IMR-90 (cell line): Measurements from ENCODE around the gene RBFA.

Experiments
- MXI1 ChIP-seq: IDR thresholded peaks from 2 replicates; pipeline ENCODE4 v1.6.1; 2012; ENCODE audit warnings: low read depth, mild to moderate bottlenecking, low read length, moderate library complexity, borderline replicate concordance
- USF2 ChIP-seq: fragments of 150-350 bp; IDR thresholded peaks from 2 replicates; pipeline ENCODE4 v1.6.1; 2017; ENCODE audit warnings: mild to moderate bottlenecking, antibody characterized with exemption, low read length, low read depth

DNA sequence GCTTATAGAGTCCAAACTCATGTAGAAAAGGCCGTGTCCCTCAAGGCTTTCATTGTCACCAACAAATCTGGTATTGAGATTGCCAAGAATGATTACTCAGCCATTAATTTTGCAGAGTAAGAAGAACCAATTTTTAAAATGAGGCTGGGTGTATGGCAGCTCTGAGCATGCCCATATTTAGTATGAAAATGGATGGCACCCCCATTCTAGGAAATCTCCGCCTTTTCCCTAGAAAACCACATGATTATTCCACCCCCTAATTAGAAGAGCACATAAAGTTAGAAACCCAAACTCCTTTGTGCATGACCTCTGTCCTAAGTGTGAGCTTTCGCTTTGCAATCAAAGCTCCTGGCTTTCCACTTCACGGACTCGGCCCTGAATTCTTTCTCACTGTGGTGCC, 31.8 kb upstream of the RBFA start:
- TF ChIP-seq USF2 (no peak), MXI1 (no peak)
